H9 (cell line): ENCODE data around the gene CEBPE. TPM values are rescaled to one million over a fixed set of nuclear protein-coding genes. Genes with fewer than 3 reads are reported as not detected.

Experiments
- DNase-seq: peaks from one replicate; pipeline ENCODE4 v3.0.0-alpha.2; 2017
- H2AFZ ChIP-seq: one replicate; pipeline ENCODE4 v1.6.1; 2013; ENCODE audit warnings: mild to moderate bottlenecking, low read length, control low read depth, moderate library complexity
- H2AK5ac ChIP-seq: 2 replicates; pipeline ENCODE4 v1.6.1; 2013; ENCODE audit warnings: low read length, control low read depth, mixed read lengths; ENCODE audit not compliant: insufficient read length
- H2BK120ac ChIP-seq: one replicate; pipeline ENCODE4 v1.6.1; 2013; ENCODE audit warnings: low read depth, mild to moderate bottlenecking, low read length, control low read depth, inconsistent platforms; ENCODE audit not compliant: poor library complexity, severe bottlenecking
- H2BK12ac ChIP-seq: 2 replicates; pipeline ENCODE4 v1.6.1; 2013; ENCODE audit warnings: low read length, control low read depth, mixed read lengths, low read depth; ENCODE audit not compliant: insufficient read length
- H2BK15ac ChIP-seq: 2 replicates; pipeline ENCODE4 v1.6.1; 2013; ENCODE audit warnings: low read depth, low read length, control low read depth
- H2BK20ac ChIP-seq: one replicate; pipeline ENCODE4 v1.6.1; 2013; ENCODE audit warnings: low read depth, mild to moderate bottlenecking, low read length, control low read depth, inconsistent platforms; ENCODE audit not compliant: poor library complexity, severe bottlenecking
- H2BK5ac ChIP-seq: 2 replicates; pipeline ENCODE4 v1.6.1; 2013; ENCODE audit warnings: low read length, control low read depth, mixed read lengths; ENCODE audit not compliant: insufficient read length
- H3K14ac ChIP-seq: 2 replicates; pipeline ENCODE4 v1.6.1; 2013; ENCODE audit warnings: low read length, control low read depth; ENCODE audit not compliant: insufficient read depth
- H3K18ac ChIP-seq: 2 replicates; pipeline ENCODE4 v1.6.1; 2013; ENCODE audit warnings: low read depth, mild to moderate bottlenecking, mixed read lengths, low read length, control low read depth; ENCODE audit not compliant: insufficient read length
- H3K23ac ChIP-seq: 2 replicates; pipeline ENCODE4 v1.6.1; 2013; ENCODE audit warnings: low read length, control low read depth, mixed read lengths, low read depth; ENCODE audit not compliant: insufficient read length
- H3K23me2 ChIP-seq: 2 replicates; pipeline ENCODE4 v1.6.1; 2013; ENCODE audit warnings: low read depth, mild to moderate bottlenecking, mixed read lengths, low read length, control low read depth; ENCODE audit not compliant: insufficient read length, poor library complexity, severe bottlenecking
- H3K27ac ChIP-seq: 2 replicates; pipeline ENCODE4 v1.5.1; 2013; ENCODE audit warnings: low read length, control low read depth, mixed read lengths, low read depth; ENCODE audit not compliant: insufficient read length
- H3K27me3 ChIP-seq: 2 replicates; pipeline ENCODE4 v1.6.1; 2013; ENCODE audit warnings: low read length, control low read depth, inconsistent platforms; ENCODE audit not compliant: insufficient read depth
- H3K4ac ChIP-seq: 2 replicates; pipeline ENCODE4 v1.6.1; 2013; ENCODE audit warnings: low read depth, mild to moderate bottlenecking, control low read depth, inconsistent platforms, low read length, moderate library complexity
- H3K4me1 ChIP-seq: 2 replicates; pipeline ENCODE4 v1.6.1; 2013; ENCODE audit warnings: low read length, control low read depth, inconsistent platforms; ENCODE audit not compliant: insufficient read depth
- H3K4me2 ChIP-seq: 2 replicates; pipeline ENCODE4 v1.6.1; 2013; ENCODE audit warnings: low read length, control low read depth, mixed read lengths; ENCODE audit not compliant: insufficient read length, insufficient read depth
- H3K56ac ChIP-seq: 2 replicates; pipeline ENCODE4 v1.6.1; 2013; ENCODE audit warnings: low read depth, mild to moderate bottlenecking, mixed read lengths, low read length, control low read depth; ENCODE audit not compliant: insufficient read length
- H3K79me1 ChIP-seq: 2 replicates; pipeline ENCODE4 v1.6.1; 2013; ENCODE audit warnings: low read depth, mild to moderate bottlenecking, moderate library complexity, low read length, control low read depth, inconsistent platforms; ENCODE audit not compliant: insufficient read depth, poor library complexity, severe bottlenecking
- H3K79me2 ChIP-seq: 2 replicates; pipeline ENCODE4 v1.6.1; 2013; ENCODE audit warnings: low read length, control low read depth, inconsistent platforms; ENCODE audit not compliant: insufficient read depth
- H3K9ac ChIP-seq: 2 replicates; pipeline ENCODE4 v1.6.1; 2013; ENCODE audit warnings: low read length, control low read depth, mixed read lengths; ENCODE audit not compliant: insufficient read length; ENCODE audit errors: extremely low read depth
- H3K9me3 ChIP-seq: one replicate; pipeline ENCODE4 v1.6.1; 2013; ENCODE audit warnings: low read depth, low read length, inconsistent platforms; ENCODE audit not compliant: control insufficient read depth
- H3T11ph ChIP-seq: one replicate; pipeline ENCODE4 v1.6.1; 2013; ENCODE audit warnings: mild to moderate bottlenecking, low read length, control low read depth, inconsistent platforms
- H4K20me1 ChIP-seq: one replicate; pipeline ENCODE4 v1.6.1; 2013; ENCODE audit not compliant: control insufficient read depth, insufficient read length, insufficient read depth
- H4K5ac ChIP-seq: 2 replicates; pipeline ENCODE4 v1.6.1; 2013; ENCODE audit warnings: low read depth, mild to moderate bottlenecking, mixed read lengths, low read length, control low read depth; ENCODE audit not compliant: insufficient read length
- H4K8ac ChIP-seq: replicated peaks from 2 replicates; pipeline ENCODE4 v1.6.1; 2013; ENCODE audit warnings: low read length, control low read depth, mixed read lengths, low read depth; ENCODE audit not compliant: insufficient read length
- H4K91ac ChIP-seq: 2 replicates; pipeline ENCODE4 v1.6.1; 2013; ENCODE audit warnings: low read depth, mild to moderate bottlenecking, moderate library complexity, mixed read lengths, low read length, control low read depth; ENCODE audit not compliant: insufficient read length
- H3K27ac Mint-ChIP-seq, 3 experiments: 2 replicates in 2 of 3; 3 replicates in 1 of 3; pipeline ENCODE4 v1.8.0; 2020 to 2021; ENCODE audit warnings: mixed read lengths in 3 of 3, mild to moderate bottlenecking in 1 of 3, moderate library complexity in 1 of 3
- H3K27me3 Mint-ChIP-seq: 2 replicates; pipeline ENCODE4 v1.8.0; 2021; ENCODE audit warnings: low read depth, mild to moderate bottlenecking, moderate library complexity, mixed read lengths
- H3K36me3 Mint-ChIP-seq, 3 experiments: 2 replicates in 2 of 3; 3 replicates in 1 of 3; pipeline ENCODE4 v1.8.0; 2020 to 2021; ENCODE audit warnings: low read depth in 3 of 3, mixed read lengths in 3 of 3; ENCODE audit not compliant: insufficient read depth in 1 of 3
- H3K4me1 Mint-ChIP-seq, 2 experiments: 2 replicates each; pipeline ENCODE4 v1.8.0; 2020; ENCODE audit warnings: mixed read lengths in 2 of 2
- H3K4me3 Mint-ChIP-seq, 2 experiments: 2 replicates in 1 of 2; 3 replicates in 1 of 2; pipeline ENCODE4 v1.8.0; 2020 to 2021; ENCODE audit warnings: mild to moderate bottlenecking in 2 of 2, mixed read lengths in 2 of 2, moderate library complexity in 1 of 2
- H3K9me3 Mint-ChIP-seq, 2 experiments: 2 replicates in 1 of 2; 3 replicates in 1 of 2; pipeline ENCODE4 v1.8.0; 2020; ENCODE audit warnings: mild to moderate bottlenecking in 2 of 2, mixed read lengths in 2 of 2, moderate library complexity in 1 of 2
- WGBS: extraction: QIAGEN DNeasy Blood & Tissue Kit; methylation state at CpG from one replicate; pipeline ENCODE4 v1.1.7; 2013; ENCODE audit warnings: missing lambda C conversion rate, low lambda C conversion rate, mixed read lengths; ENCODE audit not compliant: insufficient read length; ENCODE audit errors: extremely low coverage; 5-methylcytosine and 5-hydroxymethylcytosine counted together
- total RNA-seq: library from RNA; stranded (reverse); gene quantifications from 2 replicates; pipeline ENCODE4 v1.2.1, GENCODE V29; 2021
- TF ChIP-seq, protein P1 (sequence below): fragments of 200-600 bp; sonication (generic); conservative IDR thresholded peaks from 3 replicates; pipeline ENCODE4 v1.8.0; 2021; ENCODE audit warnings: antibody characterized with exemption, mild to moderate bottlenecking

Gene CEBPE
- total RNA-seq, 1 experiment from 2014 or later = not detected

DNA sequence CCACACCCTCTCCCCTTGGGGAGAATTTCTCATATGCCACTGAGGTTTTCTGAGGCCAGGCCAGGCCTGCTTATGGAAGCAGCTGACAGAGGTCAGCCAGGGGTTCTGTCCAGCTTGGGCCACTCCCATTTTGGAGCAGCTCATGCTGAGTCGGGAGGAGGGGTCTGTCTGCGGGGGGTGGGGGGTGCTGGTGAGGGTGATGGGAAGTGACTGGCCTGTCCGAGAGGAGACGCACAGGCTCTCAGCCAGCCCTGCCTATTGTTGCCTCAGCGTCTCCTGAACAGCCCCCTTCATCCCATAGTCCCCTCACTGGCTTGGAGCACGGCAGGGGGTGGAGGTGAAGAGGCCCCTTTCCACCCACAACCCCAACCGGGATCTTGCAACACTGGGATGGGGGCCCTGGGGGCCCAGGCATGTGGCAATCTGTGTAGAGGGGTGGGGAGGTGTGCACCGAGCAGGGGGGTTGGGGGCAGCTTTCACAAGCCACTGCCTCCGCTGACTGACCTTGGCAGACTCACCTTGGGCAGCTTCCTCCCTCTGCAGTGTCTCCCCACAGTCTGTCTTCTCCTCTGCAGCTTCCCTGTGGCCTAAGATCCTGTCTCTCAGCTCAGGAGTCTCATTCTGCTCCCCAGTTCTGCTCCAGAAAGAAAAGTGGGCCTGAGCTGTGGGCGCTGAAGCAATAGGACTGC is 5.5 kb downstream of the CEBPE start:
- H4K5ac ChIP-seq = no peak overlapping the region
- H4K20me1 ChIP-seq = no peaks in the 10 kb centered on the region
- no peak overlapping the region for H2BK20ac ChIP-seq
- no peak overlapping the region for H2BK120ac ChIP-seq
- H3K27ac Mint-ChIP-seq = no peak overlapping the region
- H2BK15ac ChIP-seq = no peak overlapping the region
- no peak overlapping the region for H3K4me2 ChIP-seq
- H3K9me3 ChIP-seq = no peaks in the 10 kb centered on the region
- H2AFZ ChIP-seq = no peak overlapping the region
- H3K9ac ChIP-seq = no peak overlapping the region
- peaks cover 20 to 23% of the 10 kb centered on the region in 2 experiments for H3K4me1 Mint-ChIP-seq
- TF ChIP-seq, protein P1, sequence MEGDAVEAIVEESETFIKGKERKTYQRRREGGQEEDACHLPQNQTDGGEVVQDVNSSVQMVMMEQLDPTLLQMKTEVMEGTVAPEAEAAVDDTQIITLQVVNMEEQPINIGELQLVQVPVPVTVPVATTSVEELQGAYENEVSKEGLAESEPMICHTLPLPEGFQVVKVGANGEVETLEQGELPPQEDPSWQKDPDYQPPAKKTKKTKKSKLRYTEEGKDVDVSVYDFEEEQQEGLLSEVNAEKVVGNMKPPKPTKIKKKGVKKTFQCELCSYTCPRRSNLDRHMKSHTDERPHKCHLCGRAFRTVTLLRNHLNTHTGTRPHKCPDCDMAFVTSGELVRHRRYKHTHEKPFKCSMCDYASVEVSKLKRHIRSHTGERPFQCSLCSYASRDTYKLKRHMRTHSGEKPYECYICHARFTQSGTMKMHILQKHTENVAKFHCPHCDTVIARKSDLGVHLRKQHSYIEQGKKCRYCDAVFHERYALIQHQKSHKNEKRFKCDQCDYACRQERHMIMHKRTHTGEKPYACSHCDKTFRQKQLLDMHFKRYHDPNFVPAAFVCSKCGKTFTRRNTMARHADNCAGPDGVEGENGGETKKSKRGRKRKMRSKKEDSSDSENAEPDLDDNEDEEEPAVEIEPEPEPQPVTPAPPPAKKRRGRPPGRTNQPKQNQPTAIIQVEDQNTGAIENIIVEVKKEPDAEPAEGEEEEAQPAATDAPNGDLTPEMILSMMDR = no peak
- H3K27me3 ChIP-seq = no peaks in the 10 kb centered on the region
- H4K8ac ChIP-seq = no peak overlapping the region
- peaks cover 2% of the 10 kb centered on the region; the same call in 1 of the 2 replicates for H3K4me1 ChIP-seq
- H4K91ac ChIP-seq = no peak overlapping the region
- H3K36me3 Mint-ChIP-seq = peaks cover 0 to 3% (median 0%) of the 10 kb centered on the region in 3 experiments; a peak in 2 of 7 replicates
- H3K79me1 ChIP-seq = no peaks in the 10 kb centered on the region
- H2BK5ac ChIP-seq = no peak overlapping the region
- H3T11ph ChIP-seq = no peak overlapping the region
- no peak overlapping the region; a peak in 1 of 5 replicates for H3K4me3 Mint-ChIP-seq
- H3K27me3 Mint-ChIP-seq = peaks cover 28% of the 10 kb centered on the region
- H2AK5ac ChIP-seq = no peak overlapping the region
- H3K4ac ChIP-seq = no peak overlapping the region
- no peak overlapping the region for H3K56ac ChIP-seq
- DNase-seq = no peak
- H3K27ac ChIP-seq = no peak overlapping the region
- H3K14ac ChIP-seq = peak overlapping the region; percentile 49; the same call in 1 of the 2 replicates
- no CpG with 5 or more reads among the region's 10 CpGs for WGBS
- H3K23ac ChIP-seq = no peak overlapping the region
- H3K23me2 ChIP-seq = no peaks in the 10 kb centered on the region
- H3K79me2 ChIP-seq = no peaks in the 10 kb centered on the region
- no peak overlapping the region for H3K18ac ChIP-seq
- H3K9me3 Mint-ChIP-seq = peaks cover 5 to 6% of the 10 kb centered on the region in 2 experiments
- no peak overlapping the region for H2BK12ac ChIP-seq
